GM23338 (cell line): ENCODE results near the gene PALLD.

Experiments used
- CREB1 ChIP-seq: fragments of 250-450 bp; sonication (Bioruptor Pico); IDR thresholded peaks from 2 replicates; pipeline ENCODE4 v1.5.0; 2020; ENCODE audit warnings: low read depth, mild to moderate bottlenecking, moderate library complexity
- CTCF ChIP-seq, 2 experiments: fragments of 200-600 bp in 1 of 2; sonication (generic) in 1 of 2; conservative IDR thresholded peaks; 2 replicates each; pipeline versions ENCODE4 v1.5.1 to v1.6.1; 2016 to 2017; ENCODE audit warnings: antibody characterized with exemption in 2 of 2, low read depth in 2 of 2, mild to moderate bottlenecking in 2 of 2, moderate library complexity in 1 of 2
- ETS1 ChIP-seq: IDR thresholded peaks from 2 replicates; pipeline ENCODE4 v1.6.1; 2016; ENCODE audit warnings: antibody characterized with exemption
- EZH2 ChIP-seq: fragments of 200-600 bp; sonication (generic); IDR thresholded peaks from one replicate; pipeline ENCODE4 v1.8.0; 2017; ENCODE audit warnings: antibody characterized with exemption, mild to moderate bottlenecking, low read depth; ENCODE audit not compliant: unreplicated experiment
- EZH2phosphoT487 ChIP-seq: fragments of 200-600 bp; sonication (generic); IDR thresholded peaks from one replicate; pipeline ENCODE4 v1.8.1; 2018; ENCODE audit warnings: antibody characterized with exemption; ENCODE audit not compliant: unreplicated experiment
- JUNB ChIP-seq: IDR thresholded peaks from one replicate; pipeline ENCODE4 v1.6.1; 2016; ENCODE audit warnings: antibody characterized with exemption; ENCODE audit not compliant: unreplicated experiment
- NANOG ChIP-seq: IDR thresholded peaks from 2 replicates; pipeline ENCODE4 v1.6.1; 2016; ENCODE audit warnings: antibody characterized with exemption, borderline replicate concordance
- POLR2AphosphoS5 ChIP-seq: IDR thresholded peaks from 2 replicates; pipeline ENCODE4 v1.6.1; 2016; ENCODE audit warnings: antibody characterized with exemption, low read depth
- STAT1 ChIP-seq: IDR thresholded peaks from one replicate; pipeline ENCODE4 v1.6.1; 2016; ENCODE audit warnings: antibody characterized with exemption; ENCODE audit not compliant: unreplicated experiment
- ZNF331 ChIP-seq: fragments of 250-450 bp; sonication (Bioruptor Pico); IDR thresholded peaks from 2 replicates; pipeline ENCODE4 v1.5.0; 2020; ENCODE audit warnings: low read depth, mild to moderate bottlenecking, moderate library complexity
- TF ChIP-seq, protein P1 (sequence below): IDR thresholded peaks from one replicate; pipeline ENCODE4 v1.6.1; 2018; ENCODE audit warnings: antibody characterized with exemption; ENCODE audit not compliant: unreplicated experiment
- TF ChIP-seq, protein P2 (sequence below): fragments of 250-450 bp; sonication (Bioruptor Pico); IDR thresholded peaks from 2 replicates; pipeline ENCODE4 v1.5.0; 2020; ENCODE audit warnings: mild to moderate bottlenecking, moderate library complexity

DNA sequence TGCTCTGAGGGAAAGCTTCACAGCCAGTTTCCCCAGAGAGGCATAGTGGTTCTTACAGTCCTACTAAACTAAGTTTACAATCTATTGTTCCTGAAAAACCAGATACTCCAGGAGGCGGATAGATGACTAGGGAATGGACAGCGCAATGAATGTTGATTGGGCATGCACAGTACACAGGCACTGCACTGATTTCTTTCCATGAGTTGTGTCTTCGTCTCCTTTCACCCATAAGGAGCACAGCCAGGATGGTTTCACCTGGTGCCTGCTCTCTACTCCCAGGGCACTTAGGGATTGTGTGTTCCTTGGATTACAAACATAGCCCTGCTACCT is 144.9 kb downstream of the PALLD start:
- TF ChIP-seq CTCF (conservative IDR thresholded peaks at IDR 0.05; ENCODE audit: low read depth in 2 of 2): no peak
- TF ChIP-seq, protein P1, sequence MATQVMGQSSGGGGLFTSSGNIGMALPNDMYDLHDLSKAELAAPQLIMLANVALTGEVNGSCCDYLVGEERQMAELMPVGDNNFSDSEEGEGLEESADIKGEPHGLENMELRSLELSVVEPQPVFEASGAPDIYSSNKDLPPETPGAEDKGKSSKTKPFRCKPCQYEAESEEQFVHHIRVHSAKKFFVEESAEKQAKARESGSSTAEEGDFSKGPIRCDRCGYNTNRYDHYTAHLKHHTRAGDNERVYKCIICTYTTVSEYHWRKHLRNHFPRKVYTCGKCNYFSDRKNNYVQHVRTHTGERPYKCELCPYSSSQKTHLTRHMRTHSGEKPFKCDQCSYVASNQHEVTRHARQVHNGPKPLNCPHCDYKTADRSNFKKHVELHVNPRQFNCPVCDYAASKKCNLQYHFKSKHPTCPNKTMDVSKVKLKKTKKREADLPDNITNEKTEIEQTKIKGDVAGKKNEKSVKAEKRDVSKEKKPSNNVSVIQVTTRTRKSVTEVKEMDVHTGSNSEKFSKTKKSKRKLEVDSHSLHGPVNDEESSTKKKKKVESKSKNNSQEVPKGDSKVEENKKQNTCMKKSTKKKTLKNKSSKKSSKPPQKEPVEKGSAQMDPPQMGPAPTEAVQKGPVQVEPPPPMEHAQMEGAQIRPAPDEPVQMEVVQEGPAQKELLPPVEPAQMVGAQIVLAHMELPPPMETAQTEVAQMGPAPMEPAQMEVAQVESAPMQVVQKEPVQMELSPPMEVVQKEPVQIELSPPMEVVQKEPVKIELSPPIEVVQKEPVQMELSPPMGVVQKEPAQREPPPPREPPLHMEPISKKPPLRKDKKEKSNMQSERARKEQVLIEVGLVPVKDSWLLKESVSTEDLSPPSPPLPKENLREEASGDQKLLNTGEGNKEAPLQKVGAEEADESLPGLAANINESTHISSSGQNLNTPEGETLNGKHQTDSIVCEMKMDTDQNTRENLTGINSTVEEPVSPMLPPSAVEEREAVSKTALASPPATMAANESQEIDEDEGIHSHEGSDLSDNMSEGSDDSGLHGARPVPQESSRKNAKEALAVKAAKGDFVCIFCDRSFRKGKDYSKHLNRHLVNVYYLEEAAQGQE: no peak
- TF ChIP-seq POLR2AphosphoS5: no peak
- no peak for TF ChIP-seq EZH2
- no peak for TF ChIP-seq JUNB
- no peak for TF ChIP-seq EZH2phosphoT487
- no peak for TF ChIP-seq CREB1 (CRISPR knock-in tag)
- TF ChIP-seq, protein P2, sequence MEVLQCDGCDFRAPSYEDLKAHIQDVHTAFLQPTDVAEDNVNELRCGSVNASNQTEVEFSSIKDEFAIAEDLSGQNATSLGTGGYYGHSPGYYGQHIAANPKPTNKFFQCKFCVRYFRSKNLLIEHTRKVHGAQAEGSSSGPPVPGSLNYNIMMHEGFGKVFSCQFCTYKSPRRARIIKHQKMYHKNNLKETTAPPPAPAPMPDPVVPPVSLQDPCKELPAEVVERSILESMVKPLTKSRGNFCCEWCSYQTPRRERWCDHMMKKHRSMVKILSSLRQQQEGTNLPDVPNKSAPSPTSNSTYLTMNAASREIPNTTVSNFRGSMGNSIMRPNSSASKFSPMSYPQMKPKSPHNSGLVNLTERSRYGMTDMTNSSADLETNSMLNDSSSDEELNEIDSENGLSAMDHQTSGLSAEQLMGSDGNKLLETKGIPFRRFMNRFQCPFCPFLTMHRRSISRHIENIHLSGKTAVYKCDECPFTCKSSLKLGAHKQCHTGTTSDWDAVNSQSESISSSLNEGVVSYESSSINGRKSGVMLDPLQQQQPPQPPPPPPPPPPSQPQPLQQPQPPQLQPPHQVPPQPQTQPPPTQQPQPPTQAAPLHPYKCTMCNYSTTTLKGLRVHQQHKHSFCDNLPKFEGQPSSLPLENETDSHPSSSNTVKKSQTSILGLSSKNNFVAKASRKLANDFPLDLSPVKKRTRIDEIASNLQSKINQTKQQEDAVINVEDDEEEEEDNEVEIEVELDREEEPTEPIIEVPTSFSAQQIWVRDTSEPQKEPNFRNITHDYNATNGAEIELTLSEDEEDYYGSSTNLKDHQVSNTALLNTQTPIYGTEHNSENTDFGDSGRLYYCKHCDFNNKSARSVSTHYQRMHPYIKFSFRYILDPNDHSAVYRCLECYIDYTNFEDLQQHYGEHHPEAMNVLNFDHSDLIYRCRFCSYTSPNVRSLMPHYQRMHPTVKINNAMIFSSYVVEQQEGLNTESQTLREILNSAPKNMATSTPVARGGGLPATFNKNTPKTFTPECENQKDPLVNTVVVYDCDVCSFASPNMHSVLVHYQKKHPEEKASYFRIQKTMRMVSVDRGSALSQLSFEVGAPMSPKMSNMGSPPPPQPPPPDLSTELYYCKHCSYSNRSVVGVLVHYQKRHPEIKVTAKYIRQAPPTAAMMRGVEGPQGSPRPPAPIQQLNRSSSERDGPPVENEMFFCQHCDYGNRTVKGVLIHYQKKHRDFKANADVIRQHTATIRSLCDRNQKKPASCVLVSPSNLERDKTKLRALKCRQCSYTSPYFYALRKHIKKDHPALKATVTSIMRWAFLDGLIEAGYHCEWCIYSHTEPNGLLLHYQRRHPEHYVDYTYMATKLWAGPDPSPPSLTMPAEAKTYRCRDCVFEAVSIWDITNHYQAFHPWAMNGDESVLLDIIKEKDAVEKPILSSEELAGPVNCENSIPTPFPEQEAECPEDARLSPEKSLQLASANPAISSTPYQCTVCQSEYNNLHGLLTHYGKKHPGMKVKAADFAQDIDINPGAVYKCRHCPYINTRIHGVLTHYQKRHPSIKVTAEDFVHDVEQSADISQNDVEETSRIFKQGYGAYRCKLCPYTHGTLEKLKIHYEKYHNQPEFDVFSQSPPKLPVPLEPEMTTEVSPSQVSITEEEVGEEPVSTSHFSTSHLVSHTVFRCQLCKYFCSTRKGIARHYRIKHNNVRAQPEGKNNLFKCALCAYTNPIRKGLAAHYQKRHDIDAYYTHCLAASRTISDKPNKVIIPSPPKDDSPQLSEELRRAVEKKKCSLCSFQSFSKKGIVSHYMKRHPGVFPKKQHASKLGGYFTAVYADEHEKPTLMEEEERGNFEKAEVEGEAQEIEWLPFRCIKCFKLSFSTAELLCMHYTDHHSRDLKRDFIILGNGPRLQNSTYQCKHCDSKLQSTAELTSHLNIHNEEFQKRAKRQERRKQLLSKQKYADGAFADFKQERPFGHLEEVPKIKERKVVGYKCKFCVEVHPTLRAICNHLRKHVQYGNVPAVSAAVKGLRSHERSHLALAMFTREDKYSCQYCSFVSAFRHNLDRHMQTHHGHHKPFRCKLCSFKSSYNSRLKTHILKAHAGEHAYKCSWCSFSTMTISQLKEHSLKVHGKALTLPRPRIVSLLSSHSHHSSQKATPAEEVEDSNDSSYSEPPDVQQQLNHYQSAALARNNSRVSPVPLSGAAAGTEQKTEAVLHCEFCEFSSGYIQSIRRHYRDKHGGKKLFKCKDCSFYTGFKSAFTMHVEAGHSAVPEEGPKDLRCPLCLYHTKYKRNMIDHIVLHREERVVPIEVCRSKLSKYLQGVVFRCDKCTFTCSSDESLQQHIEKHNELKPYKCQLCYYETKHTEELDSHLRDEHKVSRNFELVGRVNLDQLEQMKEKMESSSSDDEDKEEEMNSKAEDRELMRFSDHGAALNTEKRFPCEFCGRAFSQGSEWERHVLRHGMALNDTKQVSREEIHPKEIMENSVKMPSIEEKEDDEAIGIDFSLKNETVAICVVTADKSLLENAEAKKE: no peak
- TF ChIP-seq NANOG: no peak
- TF ChIP-seq STAT1: no peak
- TF ChIP-seq ETS1: no peak
- TF ChIP-seq ZNF331 (CRISPR knock-in tag): no peak
